ENCODE data around the gene DHX8.

Gene DHX8

DNA sequence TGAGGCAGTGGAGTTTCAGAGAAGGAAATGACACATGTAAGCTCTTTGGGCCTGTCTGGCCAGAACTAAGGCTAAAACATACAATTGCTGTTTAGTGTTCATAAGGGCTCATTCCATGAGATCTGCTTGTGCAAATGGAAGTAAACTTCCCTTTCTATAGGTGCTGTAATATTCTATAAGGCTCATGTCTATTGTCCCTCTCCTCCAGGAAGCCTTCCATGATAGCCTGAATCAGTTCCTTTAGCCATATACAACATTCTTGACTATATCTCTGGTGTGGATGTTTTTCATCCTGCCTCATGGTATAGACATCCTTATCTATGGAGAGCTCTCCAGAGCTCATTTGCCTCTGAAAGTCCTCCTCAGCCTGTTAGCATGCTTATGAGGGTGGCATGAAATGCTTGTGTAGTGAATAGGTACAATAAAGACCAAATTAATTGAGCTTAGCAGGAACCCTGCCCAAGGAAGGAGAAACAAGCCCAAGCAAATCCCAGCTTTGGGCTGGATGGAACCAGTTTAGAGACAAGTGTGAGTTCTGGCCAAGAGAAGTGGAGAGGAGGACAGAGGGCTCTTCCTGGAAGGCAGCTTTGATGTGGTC is 64.0 kb downstream of the DHX8 start:
- DNase-seq (ENCODE audit: low read depth in 2 of 2), result no peak

DNA sequence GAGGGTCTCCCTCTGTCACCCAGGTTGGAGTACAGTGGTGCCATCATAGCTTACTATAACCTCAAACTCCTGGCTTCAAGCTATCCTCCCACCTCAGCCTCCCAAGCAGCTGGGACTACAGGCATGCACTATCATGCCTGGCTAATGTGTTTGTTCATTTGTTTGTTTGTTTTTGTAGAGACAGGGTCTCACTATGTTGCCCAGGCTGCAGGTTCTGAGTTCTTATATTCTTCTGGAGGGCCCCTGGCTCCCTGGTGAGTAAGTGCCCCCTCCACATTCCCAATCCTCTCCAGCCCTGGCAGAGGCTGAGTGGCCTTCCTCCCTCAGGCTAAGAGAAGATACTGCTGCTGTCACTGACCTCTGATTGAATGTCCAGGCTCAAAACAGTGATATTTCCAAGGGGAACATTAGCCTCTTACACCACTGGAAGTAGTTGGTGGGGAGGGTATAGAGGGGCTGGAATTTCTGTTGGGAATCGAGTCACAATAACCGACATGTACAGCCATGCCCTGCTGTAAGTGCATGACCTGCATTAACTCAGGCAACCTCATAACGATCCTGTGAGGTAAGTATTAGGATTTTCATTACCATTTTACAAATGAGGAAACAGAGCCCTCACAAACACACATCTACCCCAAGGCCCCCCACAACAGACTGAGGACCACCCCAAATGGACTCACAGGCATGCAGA is 65.1 kb downstream of the DHX8 start:
- no peak for DNase-seq (ENCODE audit: low read depth in 2 of 2)

DNA sequence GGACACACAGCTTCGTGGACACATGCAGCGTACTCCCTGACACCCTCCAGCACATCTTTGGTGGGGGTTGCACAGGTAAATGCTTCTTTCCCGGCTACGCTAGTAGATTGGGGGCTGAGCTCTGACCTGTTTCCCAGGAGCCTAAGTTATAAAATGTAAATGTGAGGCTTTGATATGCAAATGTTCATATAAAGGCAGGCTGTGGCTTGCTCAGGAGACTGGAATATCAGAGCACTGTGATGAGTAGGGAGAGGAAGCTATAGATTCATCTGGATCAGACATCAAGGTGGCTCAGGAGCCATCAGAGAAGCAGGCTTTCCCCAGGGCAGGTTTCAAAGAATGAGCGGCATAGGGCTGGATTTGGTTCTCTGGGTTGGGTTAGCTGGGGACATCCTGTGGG is 65.7 kb downstream of the DHX8 start:
- no peak for DNase-seq (ENCODE audit: low read depth in 2 of 2)

DNA sequence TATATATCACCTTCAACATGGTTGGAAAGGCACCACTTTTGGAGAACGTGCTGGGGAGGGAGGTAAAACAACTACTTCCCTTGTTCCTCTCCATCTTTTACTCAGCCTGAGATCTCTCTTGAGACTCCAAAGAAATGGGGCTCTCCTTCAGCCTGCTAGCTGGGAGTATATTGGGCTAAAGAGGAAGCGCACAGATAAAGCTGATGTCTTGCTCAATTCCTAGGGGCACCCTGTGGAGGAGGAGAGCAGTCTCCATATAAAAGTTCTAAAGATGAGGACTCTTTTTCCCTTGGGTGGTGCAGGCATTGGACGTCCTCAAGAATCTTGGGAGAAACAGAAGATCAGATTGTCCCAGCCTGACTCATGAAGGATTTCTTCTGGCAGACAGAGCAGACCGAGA is 67.0 kb downstream of the DHX8 start:
- no peak for DNase-seq (ENCODE audit: low read depth in 2 of 2)

DNA sequence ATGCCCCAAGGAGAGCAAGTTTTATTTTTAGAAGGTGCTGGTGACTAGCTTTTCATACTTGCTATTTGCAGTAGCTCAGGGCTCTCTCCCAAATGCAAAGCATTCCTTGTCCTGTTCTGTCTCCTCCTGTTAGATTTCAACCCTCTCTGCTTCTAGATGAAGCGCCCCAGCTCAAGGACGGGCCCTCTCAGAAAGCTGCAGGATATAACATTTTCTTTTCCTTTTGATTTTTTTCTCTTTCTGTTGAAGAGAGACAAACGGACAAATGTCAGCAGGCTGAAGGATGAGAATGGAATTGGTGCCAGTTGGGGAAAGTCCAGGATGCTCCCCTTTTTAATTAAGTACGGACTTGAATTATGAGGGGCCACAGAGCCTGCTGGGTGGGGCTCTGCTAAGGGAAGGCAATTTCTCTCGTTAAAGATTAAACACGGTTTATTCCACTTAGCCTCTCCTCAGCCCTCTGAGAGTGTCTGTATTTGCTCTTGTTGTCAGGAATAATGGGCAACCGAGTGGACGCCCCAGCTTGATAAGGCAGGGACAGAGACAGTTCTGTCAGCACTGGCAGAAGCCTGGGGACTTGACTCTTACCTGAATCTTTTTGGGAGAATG is 68.6 kb downstream of the DHX8 start:
- DNase-seq (ENCODE audit: low read depth in 2 of 2), result no peak

DNA sequence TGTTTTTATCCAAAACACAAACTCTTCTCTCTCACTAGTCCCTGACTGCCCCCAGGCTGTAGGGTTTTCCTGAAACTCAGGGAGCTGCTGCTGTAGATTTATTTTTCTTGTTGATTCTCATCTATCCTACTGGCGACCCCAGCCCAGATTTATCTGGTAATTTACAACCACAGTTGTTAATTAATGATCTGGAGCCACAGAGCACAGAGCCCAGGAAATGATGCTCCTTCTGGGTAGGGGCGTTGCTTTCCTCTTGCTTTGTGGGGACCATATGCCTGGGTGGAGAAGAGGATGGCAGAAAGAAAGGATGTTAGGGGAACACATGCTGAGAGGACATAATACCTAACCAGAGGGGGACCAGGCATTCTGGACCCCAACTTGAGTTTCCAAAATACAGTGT is 69.8 kb downstream of the DHX8 start:
- no peak for DNase-seq (ENCODE audit: low read depth in 2 of 2)

DNA sequence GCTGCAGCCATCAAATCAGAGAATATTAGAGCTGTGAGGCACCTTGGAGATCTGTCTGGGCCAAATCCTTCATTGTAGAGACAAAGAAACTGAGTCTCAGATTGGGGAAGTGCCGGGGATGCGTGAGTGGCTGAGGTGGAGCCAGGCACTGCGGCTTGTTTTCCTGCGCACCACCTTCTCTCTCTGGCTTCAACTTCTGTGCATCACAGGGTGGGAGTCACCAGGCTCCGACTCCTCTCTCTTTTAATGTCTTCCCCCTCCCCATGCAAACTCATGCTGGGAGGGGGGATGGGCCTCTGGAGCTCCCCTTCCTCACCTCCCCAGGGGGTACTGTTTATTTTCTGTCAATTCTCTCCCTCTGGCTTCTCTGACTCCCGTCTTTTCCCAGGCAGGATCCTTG is 71.1 kb downstream of the DHX8 start:
- no peak for DNase-seq (ENCODE audit: low read depth in 2 of 2)

DNA sequence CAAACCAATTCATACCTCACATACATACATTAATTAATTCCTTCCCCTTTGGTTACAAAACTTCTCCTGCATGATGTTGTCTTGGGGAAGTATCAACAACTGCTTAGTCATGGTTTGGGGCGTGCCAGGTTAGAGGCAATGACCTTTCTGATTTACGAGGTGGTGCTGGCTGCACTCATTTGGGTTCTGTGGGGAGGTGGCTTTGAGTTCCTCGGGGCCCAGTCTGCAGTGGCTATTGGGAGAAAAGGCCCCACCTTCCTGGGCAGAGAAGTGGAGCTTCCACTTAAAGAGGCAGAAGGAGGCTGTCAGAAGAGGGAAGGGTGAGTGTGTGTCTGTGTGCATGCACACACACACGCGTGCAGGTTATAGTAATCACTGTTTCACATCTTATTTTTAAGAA is 72.5 kb downstream of the DHX8 start:
- DNase-seq (ENCODE audit: low read depth in 2 of 2), result peak in 1 of 2 donors; percentile 5

DNA sequence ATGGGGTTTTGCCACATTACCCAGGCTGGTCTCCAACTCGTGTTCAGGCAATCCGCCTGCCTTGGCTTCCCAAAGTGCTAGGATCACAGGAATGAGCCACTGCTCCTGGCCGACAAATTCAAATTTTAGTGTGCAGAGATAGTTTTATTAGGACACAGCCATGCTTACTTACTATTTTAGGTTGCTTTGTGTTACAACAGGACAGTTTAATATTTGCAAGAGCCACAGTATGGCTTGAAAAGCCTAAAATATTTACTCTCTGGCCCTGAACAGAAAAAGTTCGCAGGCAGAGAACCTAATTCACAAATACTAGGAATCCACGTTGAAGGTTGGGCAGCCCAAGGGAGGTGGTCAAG is 75.0 kb downstream of the DHX8 start:
- DNase-seq (ENCODE audit: low read depth in 2 of 2), result no peak

DNA sequence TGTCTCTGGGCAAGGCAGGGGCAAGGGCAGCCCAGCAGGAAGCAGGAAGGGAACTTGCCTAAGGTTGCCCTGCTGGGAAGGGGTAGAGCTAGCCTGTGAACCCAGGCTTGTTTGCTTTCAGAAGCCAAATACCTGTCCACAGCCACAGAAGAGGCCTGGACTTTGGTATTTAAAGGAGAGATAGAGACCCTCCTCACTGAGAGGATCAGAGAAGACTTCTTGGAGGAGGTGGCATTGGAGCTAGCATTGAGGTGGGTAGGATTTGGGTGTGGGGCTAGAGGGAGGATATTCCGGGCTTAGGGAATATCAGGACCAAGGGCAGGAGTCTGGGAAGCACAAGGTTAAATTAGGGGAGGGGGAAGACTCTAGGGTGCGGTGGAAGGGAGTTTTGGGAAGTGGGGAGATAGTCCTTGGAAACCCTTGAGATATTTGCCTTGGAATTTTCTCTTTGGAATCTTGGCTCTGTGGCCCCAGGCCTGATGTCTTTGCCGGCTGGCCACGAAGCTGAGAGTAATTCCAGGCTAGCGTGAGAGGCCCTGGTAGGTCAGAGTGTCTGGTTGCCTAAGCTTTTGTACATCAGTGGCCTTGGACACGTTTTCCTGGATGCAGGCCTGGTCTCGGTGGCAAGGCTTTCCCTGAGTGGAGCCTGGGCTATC is 75.5 kb downstream of the DHX8 start:
- no peak for DNase-seq (ENCODE audit: low read depth in 2 of 2)

DNA sequence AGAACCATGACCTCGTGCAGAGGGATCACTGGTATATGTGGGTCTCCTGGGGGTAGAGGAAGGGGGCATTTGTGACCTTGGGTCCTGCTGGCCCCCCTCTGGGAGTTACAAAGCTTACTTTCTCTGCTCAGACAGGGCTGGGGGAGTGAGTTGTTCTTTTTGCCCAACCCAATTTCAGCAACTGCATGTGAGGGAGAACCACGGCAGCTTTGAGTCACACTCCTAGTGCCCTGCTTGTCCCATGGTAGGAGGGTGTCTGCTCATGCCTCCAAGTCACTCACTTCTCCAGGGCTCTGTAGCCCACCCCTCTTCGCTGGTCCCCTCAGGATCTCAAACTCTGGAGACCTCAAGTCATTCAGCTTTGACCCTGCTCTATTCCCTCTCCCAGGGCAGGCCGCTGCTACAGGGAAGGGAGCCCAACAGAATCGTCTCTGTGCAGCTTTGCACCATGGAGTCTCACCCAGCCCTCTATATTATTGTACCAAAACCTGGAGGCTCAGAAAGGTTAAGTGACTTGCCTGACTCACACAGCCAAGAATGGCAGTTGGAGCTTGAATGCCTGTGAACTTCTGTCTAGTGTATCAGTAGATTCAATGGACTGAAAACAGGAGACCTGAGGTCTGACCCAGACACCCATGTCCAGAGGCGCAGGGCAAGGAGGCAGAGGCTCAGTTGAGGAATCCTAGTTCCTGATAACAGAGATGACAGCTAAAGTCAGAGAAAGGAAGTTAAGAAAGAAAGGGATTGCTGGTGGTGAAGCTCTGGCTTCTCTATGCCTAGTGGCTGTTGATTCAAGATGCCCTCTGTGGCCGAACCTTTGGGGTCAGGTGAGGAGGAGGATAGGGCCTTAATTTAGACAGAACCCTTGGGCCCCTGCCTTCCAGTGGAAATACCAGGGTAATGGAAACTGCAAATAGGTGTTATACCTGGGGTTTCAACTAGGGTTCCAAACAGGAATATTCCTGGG is 77.0 kb downstream of the DHX8 start:
- DNase-seq (ENCODE audit: low read depth in 2 of 2), result no peak

DNA sequence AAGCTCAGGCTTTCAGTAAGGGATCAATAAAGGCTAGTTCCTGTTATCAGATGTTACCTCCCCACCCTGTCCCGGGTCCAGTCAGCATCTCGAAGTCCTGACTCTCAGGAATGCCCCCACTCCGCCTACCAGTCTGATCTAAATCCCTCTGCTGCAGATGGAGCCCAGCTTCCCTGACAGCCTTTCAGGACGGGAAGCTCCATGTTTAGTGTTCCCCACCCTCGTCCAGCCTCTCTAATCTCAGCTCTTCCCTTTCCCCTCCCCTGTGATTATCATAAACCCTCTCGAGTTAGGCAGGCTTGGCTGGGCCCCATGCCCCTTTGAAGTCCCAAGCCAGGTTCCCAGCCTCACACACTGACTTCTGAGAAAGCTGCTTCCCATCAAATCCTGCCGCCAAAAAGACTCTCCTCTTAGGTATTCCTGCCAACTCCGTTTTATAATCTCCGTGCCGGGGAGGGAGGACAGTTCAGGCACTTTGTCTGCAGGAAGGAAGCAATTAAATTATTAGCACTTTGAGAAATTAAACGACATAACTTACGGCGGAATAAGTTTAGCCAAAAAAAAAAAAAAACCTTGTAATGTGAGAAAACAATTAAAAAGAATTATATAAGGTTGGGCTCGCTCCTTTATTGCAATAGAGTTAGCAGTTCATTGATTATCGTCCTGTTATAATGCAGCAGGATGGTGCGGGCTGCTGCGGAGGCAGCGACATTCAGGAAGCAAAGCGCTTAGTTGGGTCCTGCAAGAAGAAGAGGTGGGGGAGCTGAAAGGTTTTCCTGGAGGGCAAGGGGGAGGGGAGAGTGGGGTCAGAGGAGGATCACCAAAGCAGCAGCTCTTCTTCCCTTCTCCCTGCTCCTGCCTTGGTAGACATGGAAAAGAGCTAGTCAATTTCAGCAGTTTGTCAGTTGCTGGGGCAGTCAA is 79.2 kb downstream of the DHX8 start:
- DNase-seq (ENCODE audit: low read depth in 2 of 2), result no peak

DNA sequence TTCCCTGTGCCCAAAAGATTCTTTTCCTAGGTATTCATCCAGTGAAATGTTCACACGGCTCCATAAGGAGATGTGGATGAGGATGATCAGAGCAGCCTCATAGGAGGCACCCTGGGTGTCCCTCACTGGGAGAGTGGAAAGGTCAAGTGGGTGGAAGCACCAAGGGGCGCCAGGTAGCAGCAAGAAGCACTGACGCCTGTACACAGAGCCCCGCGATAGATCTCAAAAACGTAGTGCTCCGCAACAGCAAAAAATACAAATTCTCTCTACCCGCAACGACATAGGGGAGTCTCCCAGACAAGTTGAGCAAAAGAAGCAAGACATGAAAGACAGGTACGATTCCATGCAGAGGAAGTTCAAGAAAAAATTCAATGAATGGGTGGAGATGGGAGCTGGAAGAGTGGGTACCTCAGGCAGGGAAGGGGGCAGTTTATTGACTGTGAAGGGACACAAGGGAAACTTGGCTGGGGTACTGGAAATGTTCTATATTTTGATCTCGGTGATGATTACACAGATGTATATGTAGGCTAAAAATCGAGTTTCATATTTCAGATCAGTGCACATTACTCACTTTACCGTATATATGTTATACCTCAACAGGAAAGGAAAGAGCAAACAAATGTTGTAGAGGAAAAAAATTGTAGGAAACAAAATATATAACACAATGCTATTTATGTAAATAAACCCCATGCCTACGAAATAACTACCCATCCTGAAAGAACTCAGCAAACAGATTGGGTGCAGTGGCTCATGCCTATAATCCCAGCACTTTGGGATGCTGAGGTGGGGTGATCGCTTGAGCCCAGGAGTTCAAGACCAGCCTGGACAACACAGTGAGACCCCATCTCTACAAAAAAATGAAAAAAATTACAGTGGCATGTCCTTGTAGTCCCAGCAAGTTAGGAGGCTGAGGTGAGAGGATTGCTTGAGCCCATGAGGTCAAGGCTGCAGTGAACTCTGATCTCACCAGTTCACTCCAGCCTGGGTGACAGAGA is 80.1 kb downstream of the DHX8 start:
- DNase-seq (ENCODE audit: low read depth in 2 of 2), result no peak

DNA sequence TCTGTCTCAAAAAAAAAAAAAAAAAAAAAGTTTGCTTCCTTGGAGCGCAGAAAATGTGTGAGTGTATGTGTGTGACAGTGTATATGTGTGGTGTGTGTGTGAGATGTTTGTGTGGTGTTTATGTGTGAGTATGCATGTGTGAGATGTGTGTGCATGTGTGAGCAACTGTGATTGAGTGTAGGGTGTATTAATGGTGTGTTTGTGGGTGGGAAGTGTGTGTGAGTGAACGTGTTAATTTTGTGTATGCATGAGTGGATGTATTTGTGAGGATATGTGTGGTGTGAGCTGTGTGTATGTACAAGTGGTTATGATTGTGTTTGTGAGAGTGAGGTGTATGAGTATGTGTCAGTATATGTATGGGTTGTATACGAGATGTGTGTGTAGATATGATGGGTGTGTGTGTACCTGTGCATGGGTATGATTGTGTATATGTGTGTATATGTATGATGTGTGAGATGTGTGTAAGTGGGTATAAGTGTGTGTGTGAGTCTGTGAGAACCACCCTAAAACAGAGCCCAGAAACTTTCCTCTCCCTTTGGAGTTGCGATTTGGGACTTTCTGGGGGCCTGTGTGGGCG is 84.8 kb downstream of the DHX8 start:
- DNase-seq (ENCODE audit: low read depth in 2 of 2), result no peak

DNA sequence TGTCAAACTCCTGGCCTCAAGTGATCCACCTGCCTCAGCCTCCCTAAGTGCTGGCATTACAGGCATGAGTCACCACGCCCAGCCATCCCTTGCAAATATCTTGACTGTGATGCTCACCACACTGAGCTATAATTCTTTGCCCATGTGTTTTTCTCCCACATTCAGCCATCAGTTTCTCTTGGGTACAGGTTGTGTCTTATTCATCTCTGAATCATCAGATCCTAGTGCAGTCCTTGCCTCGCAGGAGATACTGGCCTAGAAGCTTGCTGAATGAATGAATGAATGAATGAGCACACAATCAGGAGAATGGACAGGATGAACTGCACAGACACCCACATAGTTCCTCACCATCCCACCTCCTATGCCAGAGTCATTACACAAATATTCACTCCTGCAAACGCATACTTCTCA is 86.7 kb downstream of the DHX8 start:
- no peak for DNase-seq (ENCODE audit: low read depth in 2 of 2)

DNA sequence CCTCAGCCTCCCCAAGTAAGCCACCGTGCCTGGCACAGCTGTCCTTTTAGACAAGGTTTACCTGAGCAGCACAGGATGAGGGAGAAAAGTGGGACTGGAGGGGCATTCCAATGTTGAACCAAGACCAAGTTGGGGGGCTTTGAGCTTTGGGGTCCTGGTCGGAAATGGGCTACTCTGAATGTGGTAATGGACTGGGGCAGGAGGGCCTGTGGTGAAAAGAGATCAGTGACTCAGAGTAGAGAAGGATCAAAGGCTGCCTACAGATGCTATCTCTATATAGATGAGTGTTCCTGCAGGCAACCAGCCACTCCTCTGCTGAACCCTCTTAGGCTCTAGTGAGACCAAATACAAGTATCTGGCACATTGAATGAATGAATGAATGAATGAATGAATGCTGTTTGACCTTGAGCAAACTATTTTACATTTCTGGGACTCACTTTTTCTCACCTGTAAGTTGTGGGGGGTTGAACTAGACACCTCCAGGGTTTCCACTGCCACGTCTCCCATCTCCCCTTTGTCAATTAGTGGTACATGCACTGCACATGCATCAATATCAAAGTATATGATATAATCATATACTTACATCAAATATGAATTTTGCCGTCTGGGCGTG is 88.7 kb downstream of the DHX8 start:
- DNase-seq (ENCODE audit: low read depth in 2 of 2), result no peak

DNA sequence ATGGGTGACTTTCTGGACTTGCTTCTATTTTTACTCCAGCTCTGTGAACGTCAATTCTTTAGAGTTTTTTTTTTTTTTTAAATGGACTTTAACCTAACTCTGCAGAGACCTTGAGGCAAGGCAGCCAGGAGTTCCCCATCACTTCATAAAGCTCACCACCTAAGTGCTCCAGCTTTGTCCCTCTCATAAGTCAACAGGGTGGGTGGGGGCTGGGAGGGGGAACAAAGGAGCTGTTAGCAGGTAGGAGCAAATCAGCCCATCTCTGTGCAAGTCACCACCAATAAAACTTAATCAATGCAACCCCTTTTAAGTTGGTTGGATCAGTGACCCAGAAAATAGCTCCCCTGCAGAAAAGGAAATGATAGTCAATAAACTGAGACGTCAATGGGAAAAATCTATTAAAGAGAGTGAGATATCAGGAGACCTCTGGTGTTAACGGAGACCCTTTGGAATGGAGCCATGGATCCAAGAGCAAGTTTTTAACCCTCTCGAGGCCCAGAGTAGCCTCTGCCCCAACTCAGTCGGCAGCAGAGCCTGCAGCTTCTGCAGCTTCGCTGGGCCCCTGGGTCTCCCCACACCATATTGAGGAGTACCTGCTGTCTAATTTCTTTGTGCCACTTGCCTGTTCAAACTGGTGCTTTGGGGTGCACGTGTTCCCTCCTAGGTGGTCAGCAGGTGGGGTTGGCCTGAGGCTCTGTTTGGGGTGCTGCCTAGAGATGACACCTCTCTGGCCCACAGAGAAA is 90.0 kb downstream of the DHX8 start:
- no peak for DNase-seq (ENCODE audit: low read depth in 2 of 2)

DNA sequence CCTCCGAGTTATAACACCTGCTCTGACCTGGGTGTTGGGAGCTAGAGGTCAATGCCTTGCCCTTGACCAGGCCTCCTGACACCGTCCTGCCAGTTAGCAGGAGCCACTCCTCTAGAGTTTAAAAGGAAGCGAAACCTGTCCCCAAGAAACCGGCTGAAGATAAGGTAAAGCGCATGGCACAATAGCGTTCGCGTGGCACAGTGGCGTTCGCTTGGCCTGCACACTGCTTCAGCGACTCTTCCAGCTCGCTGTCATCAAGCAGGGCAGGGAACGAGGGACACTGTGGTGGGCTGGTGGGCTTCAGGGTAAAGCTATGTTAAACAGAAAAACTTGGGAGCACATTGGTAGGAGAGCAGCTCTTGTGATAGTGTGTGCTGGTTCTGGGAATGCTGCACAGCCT is 90.6 kb downstream of the DHX8 start:
- DNase-seq (ENCODE audit: low read depth in 2 of 2), result no peak

Measured in stimulated activated CD8-positive, alpha-beta memory T cell treated with anti-CD3 and anti-CD28 coated beads, Interleukin-15, amount 100 ng/mL, for 48 hours (primary cell).